Left hindlimb (tissue), 1 donor: ENCODE measurements around the gene RNPEP.
"Not testable (repeated sequence)": the region's sequence is repeated elsewhere in the genome, so short reads cannot be mapped to it uniquely, and the experiment has no call there.

ENCODE experiments used
- DNase-seq: peaks from one replicate; pipeline ENCODE4 v3.0.0-alpha.2; 2018

Gene RNPEP

DNA sequence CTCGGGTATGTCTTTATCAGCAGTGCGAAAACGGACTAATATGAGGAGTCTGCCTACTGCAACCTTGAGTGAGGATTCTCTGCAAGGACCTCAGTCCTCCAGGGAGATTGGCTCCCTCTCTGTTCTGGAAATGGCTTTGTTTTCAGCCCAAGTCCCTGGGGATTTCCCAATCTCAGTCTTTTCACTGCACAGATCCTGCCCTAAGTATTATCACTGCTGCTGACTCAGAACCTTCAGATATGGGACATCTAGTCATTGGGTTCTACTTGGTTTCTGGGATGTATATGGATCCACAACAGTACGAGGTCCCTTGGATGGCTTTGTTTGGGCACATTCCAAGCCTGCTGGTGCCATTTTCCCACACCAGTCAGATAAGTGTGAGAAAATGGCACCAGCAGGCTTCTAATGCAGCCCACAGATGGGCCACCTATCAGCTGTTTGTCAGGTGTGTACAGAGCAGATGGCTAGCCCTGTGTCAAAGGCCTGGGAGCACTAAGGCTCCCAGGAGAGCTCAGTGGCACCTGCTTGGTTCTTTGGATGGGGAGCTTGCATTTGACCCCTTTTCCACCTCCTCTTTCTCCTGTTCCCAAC, 55.4 kb downstream of the RNPEP start:
- no peak for DNase-seq

- DNase-seq: no peak
Measured at GRCh38 chr1:202038688-202039346, 56.4 kb downstream of the RNPEP start.

DNA sequence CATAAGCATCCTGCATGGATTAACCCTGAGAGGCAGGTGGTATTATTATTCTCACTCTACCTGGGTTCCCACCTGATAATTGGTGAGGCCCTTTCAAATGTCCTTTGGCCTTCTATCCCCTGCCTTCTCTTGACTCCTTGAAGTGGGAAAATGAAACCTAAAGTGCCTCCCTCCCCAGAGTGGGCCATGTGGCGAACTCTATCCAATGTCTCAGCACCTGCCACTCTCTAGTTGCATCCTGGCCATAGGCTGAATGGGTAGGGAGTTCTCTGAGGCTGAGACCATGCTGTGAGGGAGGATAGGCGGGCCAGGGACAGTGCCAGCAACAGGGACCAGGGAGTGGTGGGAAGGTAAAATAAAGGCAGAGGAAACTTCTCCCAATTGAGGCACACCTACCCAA, 63.3 kb downstream of the RNPEP start:
- no peak for DNase-seq

- DNase-seq: no peak
Measured at GRCh38 chr1:202046227-202046626, 63.8 kb downstream of the RNPEP start.

DNA sequence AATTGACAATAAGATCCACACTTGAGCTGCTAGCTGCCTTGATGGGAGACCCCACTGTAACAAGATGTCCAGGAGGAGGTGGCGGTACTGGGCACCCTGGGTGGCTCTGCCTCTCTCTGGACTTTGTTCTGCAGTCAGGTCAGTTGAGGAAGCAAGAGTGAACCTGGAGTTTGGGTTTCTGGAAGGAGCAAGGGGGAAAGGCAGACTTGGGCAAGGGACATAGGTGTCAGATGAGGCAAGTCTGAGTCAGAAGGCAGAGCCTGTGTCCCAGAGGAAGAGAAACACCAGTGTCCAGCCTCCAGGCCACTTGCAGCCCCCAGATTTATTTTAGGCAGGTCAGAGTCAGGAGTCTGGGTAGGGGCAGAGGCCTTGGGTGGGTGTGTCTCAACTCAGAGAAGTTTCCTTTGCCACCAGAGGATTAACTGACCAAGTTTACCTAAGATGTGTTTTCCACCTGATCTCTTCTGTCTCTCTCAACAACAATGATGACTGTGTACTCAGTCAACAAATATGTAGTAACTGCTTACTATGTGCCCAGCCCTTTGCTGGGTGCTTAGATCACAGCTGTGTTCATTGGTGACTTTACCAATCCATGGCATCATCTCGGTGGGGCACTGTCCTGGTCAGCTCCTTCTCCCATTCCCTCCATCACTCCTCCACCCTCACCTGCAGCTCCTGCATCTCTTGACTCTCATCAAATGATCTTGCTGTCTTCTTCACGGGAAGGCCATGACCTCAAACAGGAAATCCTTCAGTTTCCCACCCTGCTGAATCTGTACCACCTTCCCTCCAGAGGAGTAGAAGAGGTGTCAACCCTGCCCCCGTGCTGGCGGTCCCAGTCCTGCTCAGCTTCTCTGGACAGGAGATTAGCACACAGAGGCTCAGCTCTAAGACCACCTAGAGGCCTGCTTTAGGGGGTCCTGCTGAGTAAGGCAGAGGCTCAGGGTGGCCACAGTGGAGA, 64.6 kb downstream of the RNPEP start:
- DNase-seq: no peak

DNA sequence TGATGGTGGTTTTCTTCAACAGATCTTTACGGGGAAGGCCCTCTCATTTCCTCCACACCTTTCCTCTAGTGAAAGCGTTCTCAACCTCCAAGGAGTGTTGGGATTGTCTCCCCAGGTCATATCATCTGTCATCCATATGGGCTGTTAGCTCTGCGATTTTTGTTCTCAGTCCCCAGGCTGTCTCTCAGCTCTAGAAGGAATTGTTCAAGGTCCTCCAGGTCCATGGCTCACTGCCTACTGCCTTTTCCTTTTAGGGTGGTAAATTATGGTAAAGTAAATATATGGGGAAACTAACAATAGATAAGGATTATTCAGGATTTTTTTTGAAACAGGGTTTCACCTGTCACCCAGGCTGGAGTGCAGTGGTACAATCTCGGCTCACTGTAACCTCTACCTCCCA, 65.5 kb downstream of the RNPEP start:
- no peak for DNase-seq

GRCh38 chr1:202049129-202049528, 66.7 kb downstream of the RNPEP start:
- no peak for DNase-seq

GRCh38 chr1:202054094-202054493, 71.6 kb downstream of the RNPEP start:
- no peak for DNase-seq

- not testable (repeated sequence) for DNase-seq
Measured at GRCh38 chr1:202054673-202055072, 72.2 kb downstream of the RNPEP start.
